SK-N-SH (cell line): ENCODE data around the gene HSD17B7. TPM values are rescaled to one million over a fixed set of nuclear protein-coding genes. Genes with fewer than 3 reads are reported as not detected.
A peak's percentile ranks its signal among the peaks of the same experiment; 100 is the strongest.

Experiments used
- CTCF ChIA-PET: fragments of 300-600, 350-600 bp; formaldehyde crosslinking; extraction: SDS; loops from one replicate; lab custom pipeline; 2021; lab: Yijun Ruan, JAX
- POLR2A ChIA-PET: fragments of 350-600 bp; sonication (Branson Sonifier 250); formaldehyde crosslinking; extraction: SDS; loops from one replicate; lab custom pipeline; 2020; ENCODE audit warnings: antibody characterized with exemption, inconsistent platforms; lab: Yijun Ruan, JAX
- DNase-seq: peaks from one replicate; pipeline ENCODE4 v3.0.0; 2012
- H2AFZ ChIP-seq: fragments of 200-600 bp; sonication (generic); 2 replicates; pipeline ENCODE4 v1.8.1; 2016; ENCODE audit warnings: antibody characterized with exemption, mild to moderate bottlenecking, low read depth
- H3F3A ChIP-seq: fragments of 200-600 bp; sonication (generic); replicated peaks from 2 replicates; pipeline ENCODE3; 2016; ENCODE audit warnings: antibody characterized with exemption, mild to moderate bottlenecking; ENCODE audit not compliant: insufficient read depth
- H3K27ac ChIP-seq, 2 experiments: fragments of 200-500 bp in 1 of 2; fragments of 200-600 bp in 1 of 2; sonication (Bioruptor generic) in 1 of 2; sonication (generic), shearing (Covaris generic) in 1 of 2; 2 replicates each; pipeline versions ENCODE4 v1.5.1 to v1.6.1; 2014 to 2016; ENCODE audit warnings: low read depth in 2 of 2, inconsistent platforms in 1 of 2, low read length in 1 of 2, mild to moderate bottlenecking in 1 of 2, mixed read lengths in 1 of 2
- H3K27me3 ChIP-seq: fragments of 200-600 bp; sonication (generic), shearing (Covaris generic); 2 replicates; pipeline ENCODE4 v1.6.1; 2016; ENCODE audit warnings: mixed run types; ENCODE audit not compliant: insufficient read depth
- H3K36me3 ChIP-seq, 2 experiments: fragments of 200-500 bp in 1 of 2; fragments of 200-600 bp in 1 of 2; sonication (Bioruptor generic) in 1 of 2; sonication (generic) in 1 of 2; replicated peaks in 1 of 2; 2 replicates each; pipeline versions ENCODE3 to v1.5.1; 2014 to 2016; ENCODE audit warnings: low read length in 1 of 2, mild to moderate bottlenecking in 1 of 2; ENCODE audit not compliant: insufficient read depth in 2 of 2, control insufficient read depth in 1 of 2
- H3K4me1 ChIP-seq, 2 experiments: fragments of 200-500 bp in 1 of 2; fragments of 200-600 bp in 1 of 2; sonication (Bioruptor generic) in 1 of 2; sonication (generic), shearing (Covaris generic) in 1 of 2; 2 replicates each; pipeline versions ENCODE4 v1.5.1 to v1.6.1; 2014 to 2016; ENCODE audit warnings: low read depth in 1 of 2, low read length in 1 of 2, mixed run types in 1 of 2; ENCODE audit not compliant: insufficient read depth in 2 of 2, control insufficient read depth in 1 of 2
- H3K4me2 ChIP-seq: fragments of 200-600 bp; sonication (generic), shearing (Covaris generic); 2 replicates; pipeline ENCODE4 v1.6.1; 2017; ENCODE audit warnings: mixed run types
- H3K4me3 ChIP-seq, 2 experiments: fragments of 200-500 bp in 1 of 2; fragments of 200-600 bp in 1 of 2; sonication (Bioruptor generic) in 1 of 2; sonication (generic), shearing (Covaris generic) in 1 of 2; 2 replicates each; pipeline versions ENCODE4 v1.5.1 to v1.8.1; 2014 to 2016; ENCODE audit warnings: low read depth in 2 of 2, inconsistent platforms in 1 of 2, low read length in 1 of 2, mild to moderate bottlenecking in 1 of 2, mixed read lengths in 1 of 2, moderate library complexity in 1 of 2
- H3K79me2 ChIP-seq: fragments of 200-600 bp; sonication (generic); 2 replicates; pipeline ENCODE4 v1.8.1; 2017; ENCODE audit warnings: mild to moderate bottlenecking; ENCODE audit not compliant: insufficient read depth
- H3K9ac ChIP-seq: fragments of 200-600 bp; sonication (generic); 2 replicates; pipeline ENCODE4 v1.6.1; 2017; ENCODE audit warnings: mixed run types
- H3K9me2 ChIP-seq: fragments of 200-600 bp; sonication (generic); 2 replicates; pipeline ENCODE4 v1.6.1; 2017; ENCODE audit warnings: mixed run types
- H3K9me3 ChIP-seq: fragments of 200-600 bp; sonication (generic); 2 replicates; pipeline ENCODE4 v1.6.1; 2017; ENCODE audit warnings: mixed run types, mild to moderate bottlenecking, moderate library complexity
- H4K20me1 ChIP-seq: fragments of 200-600 bp; sonication (generic); 2 replicates; pipeline ENCODE4 v1.6.1; 2017; ENCODE audit warnings: mild to moderate bottlenecking, mixed run types; ENCODE audit not compliant: insufficient read depth
- EP300 ChIP-seq, 2 experiments: IDR thresholded peaks; 2 replicates each; pipeline versions ENCODE4 v1.4.0 to v1.6.1; 2012; ENCODE audit warnings: borderline replicate concordance in 1 of 2, low read depth in 1 of 2, low read length in 1 of 2
- FOSL2 ChIP-seq: IDR thresholded peaks from 2 replicates; pipeline ENCODE4 v1.4.0; 2012; ENCODE audit warnings: low read depth, mild to moderate bottlenecking, moderate library complexity, borderline replicate concordance
- JUND ChIP-seq: IDR thresholded peaks from 2 replicates; pipeline ENCODE4 v1.4.0; 2012
- NFIC ChIP-seq: IDR thresholded peaks from 2 replicates; pipeline ENCODE4 v1.4.0; 2012; ENCODE audit warnings: borderline replicate concordance
- RFX5 ChIP-seq: IDR thresholded peaks from 2 replicates; pipeline ENCODE4 v1.6.1; 2012; ENCODE audit warnings: mild to moderate bottlenecking, improper control_type of control experiment, low read length
- RXRA ChIP-seq: IDR thresholded peaks from 2 replicates; pipeline ENCODE4 v1.4.0; 2012; ENCODE audit warnings: low read depth, mild to moderate bottlenecking, borderline replicate concordance
- TCF12 ChIP-seq: IDR thresholded peaks from 2 replicates; pipeline ENCODE4 v1.4.0; 2012
- TEAD4 ChIP-seq: IDR thresholded peaks from 2 replicates; pipeline ENCODE4 v1.4.0; 2012; ENCODE audit warnings: mild to moderate bottlenecking, borderline replicate concordance; ENCODE audit not compliant: insufficient read depth
- polyA plus RNA-seq, 3 experiments: library from polyadenylated mRNA; depleted of rRNA; stranded (reverse); fragments of >200 nt; gene quantifications; 2 replicates each; pipeline ENCODE4 v1.2.3, GENCODE V29; 2012
- TF ChIP-seq, protein P1 (sequence below): fragments of 150-350 bp; IDR thresholded peaks from 2 replicates; pipeline ENCODE4 v1.6.1; 2017; ENCODE audit warnings: antibody characterized with exemption, low read length, low read depth, borderline replicate concordance
- TF ChIP-seq, protein P2 (sequence below): IDR thresholded peaks from 2 replicates; pipeline ENCODE4; 2012
- TF ChIP-seq, protein P3 (sequence below): fragments of 150-350 bp; IDR thresholded peaks from 2 replicates; pipeline ENCODE4 v1.6.1; 2016; ENCODE audit warnings: mild to moderate bottlenecking, low read depth, low read length

The HSD17B7 gene
- polyA plus RNA-seq, 1 of the 3 experiments (the other 2 are of a cell fraction): 14.5 TPM

DNA sequence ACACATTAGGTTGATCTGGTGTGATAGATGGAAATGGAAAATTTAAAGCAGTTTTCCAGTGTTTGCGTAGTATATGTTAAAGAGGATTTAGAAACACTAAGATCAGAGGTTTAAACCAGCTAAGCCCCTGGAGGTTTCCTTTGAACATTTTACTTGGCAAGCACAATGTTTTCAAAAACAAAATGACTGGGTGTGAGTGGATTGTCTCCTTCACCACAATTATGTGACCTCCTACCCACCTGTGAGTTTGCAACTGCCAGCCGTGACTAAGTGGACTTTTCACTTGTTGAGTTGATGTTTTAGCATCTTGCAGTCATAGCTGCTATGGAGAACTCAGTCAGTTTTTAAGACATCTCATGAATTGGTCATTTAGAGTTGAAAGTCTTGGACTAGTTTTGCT is 65.8 kb downstream of the HSD17B7 start (continued):
- TF ChIP-seq RFX5 (no peak), JUND (peak; percentile 58), EP300 (IDR thresholded peaks at IDR 0.05; ENCODE audit: borderline replicate concordance in 1 of 2, low read depth in 1 of 2, low read length in 1 of 2) (peak in 1 of 2 experiments; percentile 74; a peak in 1 of 4 replicates)
- TF ChIP-seq, protein P1, sequence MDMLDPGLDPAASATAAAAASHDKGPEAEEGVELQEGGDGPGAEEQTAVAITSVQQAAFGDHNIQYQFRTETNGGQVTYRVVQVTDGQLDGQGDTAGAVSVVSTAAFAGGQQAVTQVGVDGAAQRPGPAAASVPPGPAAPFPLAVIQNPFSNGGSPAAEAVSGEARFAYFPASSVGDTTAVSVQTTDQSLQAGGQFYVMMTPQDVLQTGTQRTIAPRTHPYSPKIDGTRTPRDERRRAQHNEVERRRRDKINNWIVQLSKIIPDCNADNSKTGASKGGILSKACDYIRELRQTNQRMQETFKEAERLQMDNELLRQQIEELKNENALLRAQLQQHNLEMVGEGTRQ: no peak
- TF ChIP-seq, all 33 proteins: peak for 9

DNA sequence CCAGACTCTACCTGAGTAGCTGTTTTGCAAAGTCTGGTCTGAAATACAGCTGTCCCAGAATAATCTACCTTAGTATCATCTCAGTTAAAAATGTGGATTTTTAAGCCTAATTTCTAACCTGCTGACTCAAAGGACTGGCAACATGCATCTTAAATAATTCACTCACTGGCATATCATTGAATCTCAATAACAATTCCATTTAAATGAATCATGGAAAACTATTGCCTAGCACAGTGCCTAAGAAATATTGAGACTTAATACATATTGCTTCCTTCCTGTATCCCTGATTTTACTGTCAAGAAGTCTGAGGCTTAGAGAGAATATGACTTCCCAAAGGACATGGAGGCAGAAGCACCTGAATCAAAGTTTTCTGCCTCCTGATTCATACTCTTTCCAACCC is 67.3 kb downstream of the HSD17B7 start:
- no peak for DNase-seq
- CTCF ChIA-PET: interaction anchor here (1.1 to 4.7 kb wide), 5 partner anchors 8 to 458 kb away, joined by 3 to 39 read pairs (median 7); no protein-coding TSS in a partner anchor
- POLR2A ChIA-PET: no interaction called here

More for the DNA sequence above, 67.3 kb downstream of the HSD17B7 start:
- peak overlapping the region; percentile 20 for H3K4me2 ChIP-seq
- peak overlapping the region; percentile 61; the same call in 1 of the 2 replicates for H2AFZ ChIP-seq
- H3K4me3 ChIP-seq: no peak overlapping the region
- peak overlapping the region; percentile 60 for H3K9ac ChIP-seq
- H3K9me2 ChIP-seq: no peaks in the 10 kb centered on the region
- no peaks in the 10 kb centered on the region for H3K27me3 ChIP-seq
- H3K36me3 ChIP-seq: no peaks in the 10 kb centered on the region
- no peaks in the 10 kb centered on the region for H4K20me1 ChIP-seq
- TF ChIP-seq FOSL2: peak; percentile 65
- peak; percentile 73 for TF ChIP-seq TCF12
- TF ChIP-seq NFIC: peak; percentile 58
- peak; percentile 68 for TF ChIP-seq JUND
- TF ChIP-seq, protein P2, sequence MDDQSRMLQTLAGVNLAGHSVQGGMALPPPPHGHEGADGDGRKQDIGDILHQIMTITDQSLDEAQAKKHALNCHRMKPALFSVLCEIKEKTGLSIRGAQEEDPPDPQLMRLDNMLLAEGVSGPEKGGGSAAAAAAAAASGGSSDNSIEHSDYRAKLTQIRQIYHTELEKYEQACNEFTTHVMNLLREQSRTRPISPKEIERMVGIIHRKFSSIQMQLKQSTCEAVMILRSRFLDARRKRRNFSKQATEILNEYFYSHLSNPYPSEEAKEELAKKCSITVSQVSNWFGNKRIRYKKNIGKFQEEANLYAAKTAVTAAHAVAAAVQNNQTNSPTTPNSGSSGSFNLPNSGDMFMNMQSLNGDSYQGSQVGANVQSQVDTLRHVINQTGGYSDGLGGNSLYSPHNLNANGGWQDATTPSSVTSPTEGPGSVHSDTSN: peak; percentile 75
- TF ChIP-seq, protein P3, sequence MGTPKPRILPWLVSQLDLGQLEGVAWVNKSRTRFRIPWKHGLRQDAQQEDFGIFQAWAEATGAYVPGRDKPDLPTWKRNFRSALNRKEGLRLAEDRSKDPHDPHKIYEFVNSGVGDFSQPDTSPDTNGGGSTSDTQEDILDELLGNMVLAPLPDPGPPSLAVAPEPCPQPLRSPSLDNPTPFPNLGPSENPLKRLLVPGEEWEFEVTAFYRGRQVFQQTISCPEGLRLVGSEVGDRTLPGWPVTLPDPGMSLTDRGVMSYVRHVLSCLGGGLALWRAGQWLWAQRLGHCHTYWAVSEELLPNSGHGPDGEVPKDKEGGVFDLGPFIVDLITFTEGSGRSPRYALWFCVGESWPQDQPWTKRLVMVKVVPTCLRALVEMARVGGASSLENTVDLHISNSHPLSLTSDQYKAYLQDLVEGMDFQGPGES: no peak
- TF ChIP-seq, protein P1: no peak
- TF ChIP-seq EP300 (IDR thresholded peaks at IDR 0.05; ENCODE audit: borderline replicate concordance in 1 of 2, low read depth in 1 of 2, low read length in 1 of 2): peak in 1 of 2 experiments; percentile 73; a peak in 1 of 4 replicates
- TF ChIP-seq RXRA: no peak
- TF ChIP-seq TEAD4: 0 out of 2 replicates have a peak, but pooled peaks have one; percentile 51
- peaks cover 8 to 48% of the 10 kb centered on the region in 2 experiments; a peak in 3 of 4 replicates for H3K4me1 ChIP-seq
- H3K79me2 ChIP-seq: no peaks in the 10 kb centered on the region
- peaks cover 28% of the 10 kb centered on the region for H3F3A ChIP-seq
- H3K27ac ChIP-seq: peak overlapping the region in 1 of 2 experiments; percentile 92; a peak in 2 of 4 replicates
- no peaks in the 10 kb centered on the region for H3K9me3 ChIP-seq
